Stimulated activated naive CD4-positive, alpha-beta T cell treated with Interleukin-2 at 50 U/mL for 16 hours (primary cell): ENCODE measurements around the gene TTC1.
"Not testable (repeated sequence)": the region's sequence is repeated elsewhere in the genome, so short reads cannot be mapped to it uniquely, and the experiment has no call there.

ENCODE experiments used
- DNase-seq: peaks from one replicate; lab custom pipeline; 2025; lab: John Stamatoyannopoulos, UW

The TTC1 gene, protein sequence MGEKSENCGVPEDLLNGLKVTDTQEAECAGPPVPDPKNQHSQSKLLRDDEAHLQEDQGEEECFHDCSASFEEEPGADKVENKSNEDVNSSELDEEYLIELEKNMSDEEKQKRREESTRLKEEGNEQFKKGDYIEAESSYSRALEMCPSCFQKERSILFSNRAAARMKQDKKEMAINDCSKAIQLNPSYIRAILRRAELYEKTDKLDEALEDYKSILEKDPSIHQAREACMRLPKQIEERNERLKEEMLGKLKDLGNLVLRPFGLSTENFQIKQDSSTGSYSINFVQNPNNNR

DNA sequence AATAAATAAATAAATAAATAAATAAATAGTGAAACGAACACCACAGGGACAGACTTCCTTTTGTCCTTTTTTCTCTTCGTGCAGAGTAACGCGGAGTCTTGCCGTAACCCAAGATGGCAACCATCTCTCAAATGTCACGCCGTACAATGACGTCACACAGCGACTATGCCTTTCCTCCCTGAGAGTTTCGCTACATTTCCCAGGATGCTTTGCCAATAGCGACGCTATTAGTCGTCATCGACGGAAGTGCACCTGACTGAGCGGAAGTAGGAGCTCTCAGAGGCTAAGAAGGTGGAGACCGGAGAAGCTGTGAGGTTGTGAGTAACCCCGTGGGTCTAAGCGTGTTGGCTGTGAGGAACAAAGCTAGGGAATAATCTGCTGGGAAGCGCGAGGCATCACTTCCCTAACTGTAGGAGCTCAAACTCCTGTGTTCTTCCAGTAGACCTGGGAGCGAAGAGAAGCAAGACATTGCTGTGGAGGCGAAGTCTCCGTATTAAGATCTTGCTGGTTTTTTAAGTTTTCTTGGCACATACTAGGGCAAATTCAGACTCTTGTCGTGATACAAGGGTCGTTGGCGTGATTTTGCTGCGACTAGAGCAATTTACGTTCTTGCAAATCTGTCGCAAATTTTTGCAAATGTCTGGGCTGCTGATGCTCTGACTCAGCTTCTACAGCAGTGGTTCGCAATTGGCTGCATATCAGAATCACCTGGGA, at the start of gene TTC1:
TTC1 (plus strand) TSS at position 263 of the 714 bp plus-strand sequence. CDS start 1,390 bp downstream, outside the sequence.
- peak; percentile 91 for DNase-seq

DNA sequence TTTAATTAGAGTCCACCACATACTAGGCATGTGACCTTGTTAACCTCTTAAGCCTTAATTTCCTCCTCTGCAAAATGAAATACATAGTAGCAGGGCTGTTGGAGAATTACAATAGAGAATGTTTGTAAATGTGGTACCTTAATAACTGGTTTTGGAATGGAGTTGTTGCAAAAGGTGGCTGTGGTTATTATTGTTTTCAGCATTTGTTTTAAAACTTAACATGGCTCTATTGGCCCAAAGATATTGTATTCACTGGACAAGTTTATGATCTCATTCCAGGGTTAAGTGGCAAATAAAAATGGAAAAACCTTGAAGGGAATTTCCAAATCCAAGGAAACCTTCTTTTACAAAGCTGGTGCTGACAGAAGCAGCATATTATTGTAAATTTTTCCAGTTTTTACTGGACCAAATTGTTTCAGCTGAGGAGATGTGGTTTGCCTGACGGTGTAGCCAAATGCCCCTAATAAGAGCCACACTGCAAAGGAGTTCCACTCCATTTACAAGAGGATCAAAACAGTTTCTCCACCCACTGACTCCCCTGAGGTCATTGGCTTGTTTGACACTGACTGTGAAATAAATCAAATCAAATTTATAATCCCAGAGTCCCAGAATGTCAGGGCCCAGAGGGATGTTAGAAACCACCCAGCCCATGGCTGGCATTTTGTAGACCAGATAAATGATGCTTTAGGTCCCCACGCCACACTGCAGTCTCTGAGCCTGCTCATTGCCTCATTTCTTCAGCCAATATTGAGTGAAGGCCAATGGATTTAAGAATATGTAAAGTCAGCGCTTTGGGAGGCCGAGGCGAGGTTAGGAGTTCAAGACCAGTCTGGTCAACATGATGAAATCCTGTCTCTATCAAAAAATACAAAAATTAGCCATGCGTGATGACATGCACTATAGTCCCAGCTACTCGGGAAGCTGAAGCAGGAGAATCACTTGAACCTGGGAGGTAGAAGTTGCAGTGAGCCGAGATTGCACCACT, 47.5 kb upstream of the TTC1 start:
- no peak for DNase-seq

DNA sequence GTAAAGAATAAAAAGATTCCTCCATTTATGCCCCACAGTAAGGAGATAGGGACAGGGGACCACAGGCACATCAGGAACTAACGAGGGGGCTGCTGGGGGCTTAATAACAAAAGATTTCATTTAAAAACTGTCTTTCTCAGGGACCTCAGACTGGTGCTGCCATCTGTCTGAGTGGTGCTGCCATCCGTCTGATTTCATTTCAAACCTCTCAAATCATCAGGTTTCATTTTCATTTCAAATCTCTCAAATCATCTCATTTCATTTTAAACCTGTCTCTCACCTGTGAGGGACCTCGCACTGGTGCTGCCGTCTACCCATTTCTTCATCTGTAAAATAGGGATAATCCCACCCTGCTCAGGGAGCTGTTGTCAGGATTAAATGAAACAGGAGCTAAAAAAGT, 46.7 kb upstream of the TTC1 start:
- no peak for DNase-seq

- DNase-seq = no peak
These were observed 45.0 kb upstream of the TTC1 start for GRCh38 chr5:159963935-159964334.

DNA sequence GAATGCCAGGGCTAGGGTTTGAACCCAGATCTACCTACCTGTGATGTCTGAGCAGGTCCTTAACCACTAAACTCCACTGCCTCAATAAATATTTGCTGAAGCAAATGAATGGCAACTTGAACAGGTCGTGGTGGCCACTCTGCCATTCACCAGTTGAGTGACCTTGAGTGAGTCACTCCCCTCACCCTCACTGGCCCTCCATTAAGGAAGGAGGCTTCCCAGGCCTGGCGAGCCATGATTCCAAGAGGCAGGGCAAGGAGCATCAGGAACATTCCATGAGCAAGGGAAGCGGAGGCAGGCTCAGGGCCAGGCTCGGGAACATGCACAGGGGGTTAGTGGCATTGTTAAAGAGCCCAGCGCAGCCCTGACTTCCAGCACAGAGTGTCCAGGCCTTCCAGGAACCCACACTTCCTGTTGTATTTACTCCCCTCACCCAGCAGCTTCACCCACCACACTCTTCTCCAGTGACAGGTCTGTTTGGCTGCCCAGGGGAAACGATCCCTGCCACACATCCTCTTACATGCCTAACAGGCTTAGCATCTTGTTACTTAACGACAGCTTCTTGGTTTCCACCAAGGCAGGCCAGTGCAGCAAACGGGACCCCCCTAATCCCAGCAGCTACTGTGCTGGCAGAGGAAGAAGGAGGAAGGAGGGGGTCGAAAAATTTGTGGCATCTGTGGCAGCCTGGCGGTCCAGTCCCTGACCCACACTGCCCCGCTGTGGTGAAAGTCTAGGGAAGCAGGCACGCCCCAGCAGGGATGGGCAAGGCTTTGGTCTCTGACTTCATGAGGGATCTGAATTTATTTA, 43.7 kb upstream of the TTC1 start:
- no peak for DNase-seq

GRCh38 chr5:159965838-159966128, 43.2 kb upstream of the TTC1 start:
- DNase-seq = not testable (repeated sequence)

DNA sequence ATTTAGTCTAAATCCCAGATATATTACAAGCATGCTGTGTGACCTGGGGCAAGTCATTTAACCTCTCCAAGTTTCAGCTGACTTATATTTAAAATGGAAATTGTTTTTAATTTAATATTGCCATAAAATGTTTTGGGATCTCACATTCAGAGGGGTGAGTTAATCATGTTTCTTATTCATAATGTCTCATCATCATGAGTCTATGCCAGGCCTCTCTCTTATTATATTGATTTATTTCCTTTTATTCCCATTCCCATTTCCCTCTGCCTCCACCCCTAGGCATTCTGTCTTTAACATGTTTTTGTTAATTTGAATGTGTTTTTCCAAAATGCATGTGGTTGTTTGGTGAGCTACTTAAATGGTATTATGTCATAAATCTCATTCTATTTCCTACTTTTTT, 39.0 kb upstream of the TTC1 start:
- DNase-seq = no peak

- no peak for DNase-seq
These were observed 37.9 kb upstream of the TTC1 start for GRCh38 chr5:159971038-159971437.

GRCh38 chr5:159971514-159971913, 37.4 kb upstream of the TTC1 start:
- DNase-seq = no peak

GRCh38 chr5:159971931-159972461, 36.9 kb upstream of the TTC1 start:
- DNase-seq = no peak

GRCh38 chr5:159972538-159973362, 36.2 kb upstream of the TTC1 start:
- DNase-seq = no peak

- DNase-seq = no peak
These were observed 33.4 kb upstream of the TTC1 start for GRCh38 chr5:159975462-159976019.

DNA sequence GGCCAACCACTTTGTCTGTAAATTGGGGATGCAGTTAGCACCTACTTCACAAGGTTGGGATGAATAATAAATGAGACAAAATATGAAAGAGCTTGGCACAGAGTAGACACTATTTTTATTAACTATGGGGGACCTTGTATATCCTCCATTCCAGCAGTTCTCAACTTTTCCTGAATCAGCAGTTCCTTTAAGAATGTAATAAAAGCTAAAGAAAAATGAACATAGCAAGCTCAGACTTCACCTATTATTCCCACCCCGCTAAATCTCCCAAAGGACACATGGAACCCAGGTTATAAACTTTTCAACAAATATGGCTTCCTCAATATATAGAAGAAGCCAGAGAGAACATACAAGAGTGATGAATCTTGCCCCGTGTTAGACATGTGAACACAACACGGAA, 32.0 kb upstream of the TTC1 start:
- no peak for DNase-seq

GRCh38 chr5:159978358-159978757, 30.6 kb upstream of the TTC1 start:
- no peak for DNase-seq

- DNase-seq = no peak
These were observed 26.3 kb upstream of the TTC1 start for GRCh38 chr5:159982421-159983173.

GRCh38 chr5:159987031-159987674, 21.8 kb upstream of the TTC1 start:
- DNase-seq = peak; percentile 68

GRCh38 chr5:159990506-159990905, 18.4 kb upstream of the TTC1 start:
- no peak for DNase-seq

DNA sequence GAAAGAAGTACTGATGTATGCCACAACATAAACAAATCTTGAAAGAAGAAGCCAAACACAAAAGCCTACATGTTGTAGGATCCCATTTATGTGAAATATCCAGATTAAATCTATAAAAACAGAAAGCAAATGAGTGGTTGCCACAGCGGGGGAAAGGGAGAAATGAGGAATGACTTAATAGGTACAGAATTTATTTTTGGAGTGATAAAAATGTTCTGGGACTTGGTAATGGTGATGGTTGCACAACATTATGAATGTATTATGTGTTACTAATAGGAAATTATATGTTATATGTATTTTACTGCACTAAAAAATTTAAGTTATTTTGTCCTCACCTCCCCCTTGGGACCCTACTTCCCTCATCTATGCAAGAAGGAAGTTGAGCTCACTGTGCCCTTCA, 16.4 kb upstream of the TTC1 start:
- DNase-seq = no peak

DNA sequence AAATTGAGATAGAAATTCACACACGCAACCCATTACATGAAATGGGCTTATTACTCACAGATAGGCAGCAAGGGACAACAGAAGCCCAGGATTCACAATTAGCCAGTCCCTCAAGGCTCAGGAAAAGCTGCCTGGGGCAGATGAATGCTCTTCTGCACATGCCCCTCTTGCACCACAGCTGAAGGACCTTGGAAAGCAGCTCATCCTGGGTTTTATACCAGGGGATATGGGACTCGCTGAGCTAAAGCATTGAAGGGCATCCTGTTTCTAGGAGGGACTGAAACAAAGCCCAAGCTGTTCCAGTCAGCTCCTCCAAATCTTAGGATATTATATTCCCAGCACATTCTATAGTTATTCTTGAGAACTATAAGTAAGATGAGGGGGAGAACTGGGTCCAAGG, 15.7 kb upstream of the TTC1 start:
- no peak for DNase-seq
